HG02840 (cell line): Measurements from ENCODE around the gene TCFL5.

Experiments
- ATAC-seq: cut with Tn5 transposase; IDR thresholded peaks from one replicate; pipeline ENCODE4 v1.9.1; 2021; ENCODE audit warnings: mild to moderate bottlenecking, moderate library complexity, moderate number of reproducible peaks; ENCODE audit not compliant: unreplicated experiment, low FRiP score

TCFL5 gene

DNA sequence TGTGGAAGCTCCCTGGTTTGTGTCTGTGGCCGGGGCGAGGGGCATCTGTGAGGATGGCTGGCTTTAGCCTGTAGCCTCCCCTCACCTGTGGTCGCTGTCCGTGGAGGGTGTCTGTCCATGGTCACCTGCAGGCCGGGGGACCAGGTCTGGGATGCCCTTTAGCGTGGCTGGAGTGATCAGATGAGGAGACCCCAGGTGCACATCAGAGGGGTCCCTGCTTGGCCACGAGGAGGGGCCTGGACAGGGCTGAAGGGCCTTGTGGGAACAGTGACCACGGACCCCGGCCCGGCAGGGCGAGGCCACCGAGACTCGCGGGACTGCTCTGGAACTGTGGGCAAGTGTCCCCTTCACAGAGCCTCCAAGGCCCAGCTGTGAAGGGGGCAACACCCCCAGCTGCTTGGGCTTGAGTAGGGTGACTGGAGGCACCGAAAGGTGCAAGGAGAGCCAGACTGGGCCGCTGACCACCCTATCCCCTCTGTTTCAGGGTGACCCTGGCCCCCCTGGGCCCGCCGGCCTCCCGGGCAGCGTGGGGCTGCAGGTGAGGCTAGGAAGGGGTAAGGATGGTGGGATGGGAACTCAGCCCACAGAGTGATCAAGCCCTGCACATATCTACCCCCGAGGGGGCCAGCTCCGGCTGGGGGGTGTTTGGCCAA is 36.2 kb downstream of the TCFL5 start:
- no peak for ATAC-seq

GRCh38 chr20:62824476-62825332 is 36.9 kb downstream of the TCFL5 start:
- no peak for ATAC-seq

DNA sequence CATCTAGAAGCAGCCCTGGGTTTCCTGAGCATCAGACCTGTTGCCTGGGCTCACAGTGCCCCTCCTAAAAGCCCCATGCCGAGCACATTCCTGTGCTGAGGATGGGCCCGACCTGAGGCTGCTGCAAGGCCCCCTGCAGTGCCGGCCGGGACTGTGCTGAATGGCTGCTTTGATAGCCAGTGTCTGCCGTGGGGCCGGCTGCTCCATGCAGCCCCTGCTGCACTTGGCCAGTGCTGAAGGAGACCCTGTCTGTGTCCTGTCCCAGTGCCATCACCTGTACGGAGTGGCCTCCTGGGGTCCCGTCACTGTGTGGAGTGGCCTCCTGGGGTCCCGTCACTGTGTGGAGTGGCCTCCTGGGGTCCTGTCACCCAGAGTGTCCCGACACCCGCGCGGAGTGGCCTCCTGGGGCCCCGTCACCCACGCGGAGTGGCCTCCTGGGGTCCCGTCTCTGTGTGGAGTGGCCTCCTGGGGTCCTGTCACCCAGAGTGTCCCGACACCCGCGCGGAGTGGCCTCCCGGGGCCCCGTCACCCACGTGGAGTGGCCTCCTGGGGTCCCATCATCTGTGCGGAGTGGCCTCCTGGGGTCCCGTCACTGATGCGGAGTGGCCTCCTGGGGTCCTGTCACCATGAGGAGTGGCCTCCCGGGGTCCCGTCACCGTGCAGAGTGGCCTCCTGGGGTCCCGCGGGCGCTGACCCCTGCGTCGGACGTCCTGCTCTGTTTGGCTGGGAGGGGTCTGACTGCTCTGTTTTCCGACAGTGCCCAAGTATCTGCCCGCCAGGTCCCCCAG is 37.7 kb downstream of the TCFL5 start:
- ATAC-seq, result no peak

DNA sequence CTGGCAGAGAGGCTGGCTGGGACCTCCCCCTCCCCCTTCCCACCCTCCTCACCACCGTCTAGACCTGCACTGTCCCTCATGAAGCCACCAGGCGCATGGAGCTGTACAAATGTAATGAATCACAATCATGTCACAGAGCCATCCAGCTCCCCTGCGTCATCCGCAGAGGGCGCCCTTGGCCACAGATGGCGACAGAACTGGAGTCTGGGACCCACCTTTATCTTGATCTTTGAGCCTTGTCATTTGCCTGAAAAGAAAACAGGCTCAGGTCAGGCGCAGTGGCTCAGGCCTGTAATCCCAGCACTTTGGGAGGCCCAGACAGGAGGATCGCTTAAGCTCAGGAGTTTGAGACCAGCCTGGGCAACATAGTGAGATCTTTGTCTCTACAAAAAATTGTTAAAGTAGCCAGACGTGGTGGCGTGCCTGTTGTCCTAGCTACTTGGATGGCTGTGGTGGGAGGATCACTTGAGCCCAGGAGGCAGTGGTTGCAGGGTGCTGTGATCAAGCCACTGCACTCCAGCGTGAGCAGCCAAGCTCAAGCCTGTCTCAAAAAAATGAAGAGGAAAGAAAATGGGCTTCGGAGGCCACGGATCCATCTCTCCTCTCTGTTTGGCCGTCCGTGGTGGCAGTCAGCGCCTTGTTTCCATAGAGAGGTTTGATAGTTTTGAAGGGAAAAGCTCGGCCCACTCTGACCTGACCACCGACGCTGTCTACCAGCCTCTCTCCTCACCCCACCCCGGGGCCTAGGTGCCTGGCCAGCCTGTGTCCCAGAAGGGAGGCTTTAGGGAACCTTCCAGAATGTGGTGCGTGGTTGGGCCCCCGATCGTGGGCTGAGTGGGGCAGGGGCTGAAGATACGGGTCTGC is 38.6 kb downstream of the TCFL5 start:
- no peak for ATAC-seq

DNA sequence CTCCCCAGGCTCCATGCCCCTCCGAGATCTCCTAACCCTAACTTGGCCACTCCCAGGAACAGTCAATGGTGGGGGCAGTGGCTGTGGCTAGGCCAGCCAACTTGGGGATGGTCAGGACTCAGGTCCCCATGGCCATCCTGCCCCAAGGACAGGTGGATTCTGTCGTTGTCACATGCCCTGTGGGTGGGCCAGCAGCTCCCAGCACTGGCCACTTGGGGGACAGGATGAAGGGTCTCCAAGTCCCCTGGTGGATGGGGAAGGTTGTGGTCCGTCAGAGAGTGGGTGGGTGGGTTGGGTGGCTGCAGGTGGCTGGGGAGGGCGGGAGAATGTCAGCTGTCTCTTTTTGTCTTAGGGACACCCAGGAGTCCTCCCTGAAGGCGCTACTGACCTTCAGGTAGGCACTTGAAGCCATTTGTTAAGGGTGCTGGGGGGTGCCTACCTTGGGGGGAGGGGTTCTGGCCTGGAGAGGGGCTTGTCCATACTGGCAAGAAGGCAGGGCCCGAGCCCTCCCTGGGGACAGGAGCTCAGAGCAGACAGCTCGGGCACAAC is 39.3 kb downstream of the TCFL5 start:
- no peak for ATAC-seq

GRCh38 chr20:62821726-62822210 is 39.9 kb downstream of the TCFL5 start:
- no peak for ATAC-seq

DNA sequence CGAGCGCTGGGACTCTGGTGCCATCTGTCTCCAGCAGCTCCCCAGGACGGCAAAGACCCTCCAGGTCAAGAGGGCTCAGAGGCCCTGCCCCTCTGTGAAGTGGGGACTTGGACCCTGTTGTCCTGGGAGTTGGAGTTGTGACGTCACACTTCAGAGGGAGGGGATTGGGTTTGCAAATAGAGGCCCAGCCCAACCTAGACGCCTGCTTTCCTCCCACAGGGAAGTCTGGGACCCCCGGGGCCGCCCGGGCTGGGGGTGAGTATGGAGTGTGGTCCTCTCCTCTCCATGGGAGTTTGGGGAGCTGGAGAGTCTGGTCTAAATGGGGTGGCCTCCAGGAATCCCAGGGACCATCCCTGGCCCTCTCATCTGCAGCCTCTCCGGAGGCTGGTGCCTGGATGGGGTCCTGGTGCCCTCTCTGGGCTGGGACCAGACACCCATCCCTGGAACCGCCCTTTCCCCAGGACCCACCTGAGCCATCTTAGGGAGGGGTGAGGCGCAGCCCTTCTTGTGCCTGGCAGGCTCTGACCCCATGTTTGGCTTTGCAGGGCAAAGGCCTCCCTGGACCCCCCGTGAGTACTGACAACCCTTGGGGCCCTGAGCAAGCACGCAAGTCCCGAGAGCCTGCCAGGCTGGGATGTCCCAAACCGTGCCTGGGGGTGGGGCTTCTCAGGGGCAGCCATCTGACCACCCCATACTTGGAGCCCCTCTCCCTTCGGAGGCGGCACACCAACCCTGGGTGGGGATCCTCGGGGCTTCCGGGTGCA is 40.5 kb downstream of the TCFL5 start:
- no peak for ATAC-seq

GRCh38 chr20:62820208-62820961 is 41.2 kb downstream of the TCFL5 start:
- no peak for ATAC-seq

DNA sequence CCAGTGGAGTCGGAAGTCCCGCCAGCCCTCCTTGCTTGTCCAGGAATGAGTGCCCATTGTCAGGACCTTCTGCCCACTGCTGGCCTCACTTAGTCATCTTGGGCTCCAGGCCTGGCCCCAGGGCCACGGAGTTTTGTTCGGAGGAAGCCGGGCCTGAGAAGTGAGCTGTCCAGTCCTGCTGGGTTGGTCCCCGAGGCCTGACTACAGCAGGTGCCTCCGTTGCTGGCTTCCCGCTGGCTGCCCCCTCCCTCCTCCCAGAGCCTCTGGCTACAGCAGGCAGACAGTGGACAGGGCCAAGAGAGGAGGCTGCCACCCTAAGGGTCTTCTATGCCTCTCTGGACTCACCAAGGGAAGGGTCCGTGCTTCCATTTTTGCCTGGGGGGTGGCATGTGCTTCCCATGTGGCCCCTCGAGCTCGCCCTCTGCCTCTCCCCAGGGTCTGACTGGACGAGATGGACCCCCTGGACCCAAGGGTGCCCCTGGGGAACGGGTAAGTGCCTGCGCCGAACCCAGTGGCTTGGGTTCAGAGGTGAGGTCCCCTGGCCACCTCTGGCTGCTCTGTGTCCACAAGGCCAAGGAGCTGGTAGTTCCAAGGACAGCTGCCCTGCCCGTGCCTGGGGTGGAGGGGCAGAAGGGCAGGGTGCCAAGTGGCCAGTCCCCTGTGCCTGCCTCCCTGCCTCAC is 42.0 kb downstream of the TCFL5 start:
- ATAC-seq, result no peak

GRCh38 chr20:62818592-62819493 is 42.8 kb downstream of the TCFL5 start:
- ATAC-seq, result no peak

GRCh38 chr20:62817975-62818591 is 43.5 kb downstream of the TCFL5 start:
- ATAC-seq, result no peak

DNA sequence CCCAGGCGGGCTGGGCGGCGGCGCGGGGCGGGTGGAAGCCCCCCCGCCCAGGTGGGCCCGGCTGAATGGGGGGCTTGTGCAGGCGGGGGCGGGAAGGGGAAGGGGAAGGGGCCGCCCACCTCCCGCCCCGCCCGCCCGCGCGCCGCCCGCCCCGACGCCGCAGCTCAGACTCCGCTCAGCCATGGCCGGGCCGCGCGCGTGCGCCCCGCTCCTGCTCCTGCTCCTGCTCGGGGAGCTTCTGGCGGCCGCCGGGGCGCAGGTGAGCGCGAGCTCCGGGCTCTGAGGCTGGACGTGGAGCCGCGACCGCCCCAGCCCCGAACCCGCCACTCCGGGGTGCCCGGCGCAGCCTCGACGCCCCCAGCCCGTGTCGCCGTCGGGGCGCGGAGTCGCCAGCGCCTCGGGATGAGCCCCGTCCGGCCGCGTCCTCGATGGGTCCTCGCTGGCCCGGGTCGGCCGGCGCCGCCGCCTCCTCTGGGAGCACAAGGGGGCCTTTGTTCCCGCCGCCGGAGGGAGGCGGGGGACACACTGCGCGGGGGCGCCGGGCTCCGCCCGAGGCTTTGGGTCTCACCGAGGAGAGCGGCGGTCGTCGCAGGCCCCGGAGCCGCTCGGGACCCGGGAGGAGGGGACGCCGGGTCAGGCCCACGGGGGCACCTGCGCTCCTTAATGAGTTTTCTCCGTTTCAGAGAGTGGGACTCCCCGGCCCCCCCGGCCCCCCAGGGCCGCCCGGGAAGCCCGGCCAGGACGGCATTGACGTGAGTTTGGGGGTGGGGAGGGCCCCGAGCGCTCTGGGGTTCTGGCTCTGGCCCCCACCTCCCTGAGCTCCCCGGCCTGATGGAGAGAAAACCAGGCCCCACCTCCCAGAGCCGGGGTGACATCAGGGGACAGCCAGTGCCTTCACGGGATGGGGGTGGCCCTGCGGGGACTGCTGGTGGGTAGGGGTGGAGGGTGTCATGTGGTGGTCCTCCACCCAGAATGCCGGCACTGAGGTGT is 44.4 kb downstream of the TCFL5 start, which contains the start of gene COL9A3:
TSS of gene COL9A3 (plus strand) at position 167 of the 990 bp plus-strand sequence. CDS start at position 182, 15 bp downstream.
- no peak for ATAC-seq

- no peak for ATAC-seq
These were observed 45.4 kb downstream of the TCFL5 start for GRCh38 chr20:62816031-62816883.
